ENCODE results near the gene LTBP1. TPM values are rescaled to one million over a fixed set of nuclear protein-coding genes. Genes with fewer than 3 reads are reported as not detected.
A peak's percentile ranks its signal among the peaks of the same experiment; 100 is the strongest.

The LTBP1 gene
- total and polyA plus RNA-seq, 2 of the 13 experiments (the other 11 are each of a cell fraction or from before 2014, with no cell fraction given): 0.12 to 0.22 TPM

- FAIRE-seq (no peak), DNase-seq (ENCODE audit: low spot score) (peak; percentile 15), ATAC-seq (no peak)
- H3K9ac ChIP-seq (ENCODE audit: insufficient read depth, low read depth, low read length): no peak overlapping the region
- ChIA-PET POLR2A (no interaction called here), CTCF (ENCODE audit: low intra/inter-chr PET ratio, low total read pairs) (no interaction called here)
- no peaks in the 10 kb centered on the region for H4K20me1 ChIP-seq (ENCODE audit: insufficient read depth, low read length)
- H3K79me2 ChIP-seq (ENCODE audit: insufficient read depth, low read length): no peaks in the 10 kb centered on the region
- H3K27me3 ChIP-seq (ENCODE audit: control insufficient read depth in 1 of 2, insufficient read depth in 2 of 2, low read length in 2 of 2): peaks cover 0 to 4% of the 10 kb centered on the region in 2 experiments; a peak in 2 of 5 replicates
- no peak overlapping the region for H3K27ac ChIP-seq (ENCODE audit: extremely low read length, insufficient read depth, low read length)
- no TSS peak for BruUV-seq (replicated peaks)
- no peak overlapping the region for H2AFZ ChIP-seq (ENCODE audit: low read length)
- H3K4me2 ChIP-seq (ENCODE audit: low read depth, low read length): no peak overlapping the region
- WGBS (ENCODE audit: low lambda C conversion rate): 0% methylated on average over 3 of the region's 3 CpGs
- intact Hi-C loops (cut with micrococcal nuclease; ENCODE audit: unreplicated experiment) (no loop called here), in situ Hi-C loops (cut with HindIII; ENCODE audit: extremely low pct_ligation_motif_present, low pct_unique_long_range_greater_than_20kb) (loop anchor here (5.0 kb wide), 1 partner anchor 171 kb away; no protein-coding TSS in a partner anchor)
- no peak overlapping the region for H3K4me3 ChIP-seq (replicated peaks in 1 of 3; ENCODE audit: insufficient read depth in 1 of 3, low read depth in 2 of 3, low read length in 3 of 3)
- H3K4me1 ChIP-seq (ENCODE audit: insufficient read depth, low read length): 0 out of 2 replicates have a peak, but pooled peaks cover 5% of the 10 kb centered on the region
- H3K9me3 ChIP-seq (ENCODE audit: low read length): peaks cover 8% of the 10 kb centered on the region
- H3K36me3 ChIP-seq (replicated peaks in 1 of 2; ENCODE audit: control insufficient read depth in 1 of 2, insufficient read depth in 2 of 2, low read length in 2 of 2): no peaks in the 10 kb centered on the region
- TF ChIP-seq MIXL1 (CRISPR knock-in tag; IDR thresholded peaks at IDR 0.05): no peak
- no peak for TF ChIP-seq ZXDC (CRISPR knock-in tag; IDR thresholded peaks at IDR 0.05)
- peak; percentile 98 for TF ChIP-seq CREB1 (IDR thresholded peaks at IDR 0.05)
- no peak for TF ChIP-seq CREB1 (CRISPR knock-in tag; IDR thresholded peaks at IDR 0.05)
- TF ChIP-seq ATF2 (CRISPR knock-in tag; IDR thresholded peaks at IDR 0.05): peak; percentile 72; the same call in 1 of the 2 replicates
- no peak for TF ChIP-seq SATB2 (CRISPR knock-in tag; IDR thresholded peaks at IDR 0.05)
- TF ChIP-seq ZNF224 (CRISPR knock-in tag; IDR thresholded peaks at IDR 0.05): no peak
- no peak for TF ChIP-seq ZBTB46 (CRISPR knock-in tag; IDR thresholded peaks at IDR 0.05; ENCODE audit: borderline replicate concordance)
- TF ChIP-seq ATF7 (IDR thresholded peaks at IDR 0.05): peak; percentile 99
- no peak for TF ChIP-seq ATF7 (CRISPR knock-in tag; IDR thresholded peaks at IDR 0.05)
- TF ChIP-seq ZNF180 (CRISPR knock-in tag; IDR thresholded peaks at IDR 0.05; ENCODE audit: borderline replicate concordance, low read depth): no peak
- TF ChIP-seq ZNF44 (CRISPR knock-in tag; IDR thresholded peaks at IDR 0.05): no peak
- TF ChIP-seq SMARCE1 (IDR thresholded peaks at IDR 0.05; ENCODE audit: borderline replicate concordance): no peak
- TF ChIP-seq RNF2 (conservative IDR thresholded peaks at IDR 0.05; ENCODE audit: low read depth): no peak
- no peak for TF ChIP-seq ZNF235 (CRISPR knock-in tag; IDR thresholded peaks at IDR 0.05; ENCODE audit: borderline replicate concordance)
- TF ChIP-seq ZFYVE20 (CRISPR knock-in tag; IDR thresholded peaks at IDR 0.05; ENCODE audit: borderline replicate concordance, low read depth): no peak
- TF ChIP-seq KLF11 (CRISPR knock-in tag; IDR thresholded peaks at IDR 0.05): no peak
- no peak for TF ChIP-seq MTF1 (CRISPR knock-in tag; IDR thresholded peaks at IDR 0.05)
- TF ChIP-seq ZNF234 (CRISPR knock-in tag; conservative IDR thresholded peaks at IDR 0.05): no peak
- no peak for TF ChIP-seq BRF2 (CRISPR knock-in tag; IDR thresholded peaks at IDR 0.05)
- no peak for TF ChIP-seq SMYD3 (CRISPR knock-in tag; IDR thresholded peaks at IDR 0.05)
- no peak for TF ChIP-seq ZNF549 (CRISPR knock-in tag; IDR thresholded peaks at IDR 0.05)
These were observed 465.0 kb downstream of the LTBP1 start for GRCh38 chr2:33411765-33412164.

Data from HepG2 (cell line).